Umbilical cord (tissue), 2 donors: ENCODE results near the gene NFASC. TPM values are rescaled to one million over a fixed set of nuclear protein-coding genes. Genes with fewer than 3 reads are reported as not detected.

Experiments used
- DNase-seq: peaks from one replicate; pipeline ENCODE4 v3.0.0-alpha.2; 2015; ENCODE audit warnings: low spot score
- total RNA-seq: library from RNA; depleted of rRNA; stranded (reverse); fragments of >200 nt; gene quantifications from one replicate; pipeline ENCODE4 v1.2.3, GENCODE V29; 2014; ENCODE audit warnings: low replicate concordance; ENCODE audit not compliant: insufficient read depth

NFASC gene
- total RNA-seq, 1 donor from 2014 or later, result 6.0 TPM

DNA sequence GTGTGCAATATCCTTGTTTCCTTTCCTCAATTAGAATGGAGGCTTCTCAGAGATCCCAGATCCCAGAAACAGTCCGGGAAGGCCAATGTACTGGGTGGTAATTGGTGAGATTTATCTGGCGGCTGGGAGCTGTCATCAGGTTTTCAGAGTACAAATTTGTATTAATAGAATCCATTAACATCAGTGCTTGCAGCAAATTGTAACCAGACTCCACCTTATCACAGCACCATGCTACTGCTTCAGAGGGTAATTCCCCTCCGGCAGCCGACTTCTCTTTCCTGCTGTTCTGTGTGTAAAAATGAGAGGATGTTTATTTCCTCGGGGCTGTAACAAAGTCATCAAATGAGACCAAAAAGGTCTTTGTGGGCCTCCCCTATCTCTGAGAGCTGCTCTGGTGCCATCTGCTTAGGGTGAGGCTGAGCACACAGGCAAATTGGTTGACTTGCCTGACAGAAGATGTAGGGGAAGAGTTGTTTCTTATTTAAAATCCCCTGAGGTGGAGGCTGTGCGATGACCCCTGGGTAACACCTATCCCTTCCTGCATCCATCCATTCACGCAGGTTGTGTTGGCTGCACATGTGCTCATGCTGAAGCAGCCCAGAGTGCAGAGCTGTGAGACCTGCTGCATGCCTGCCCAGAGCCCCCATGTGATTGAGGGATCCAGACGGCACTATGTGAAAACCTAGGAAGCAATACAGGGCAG is 19.2 kb downstream of the NFASC start:
- no peak for DNase-seq

DNA sequence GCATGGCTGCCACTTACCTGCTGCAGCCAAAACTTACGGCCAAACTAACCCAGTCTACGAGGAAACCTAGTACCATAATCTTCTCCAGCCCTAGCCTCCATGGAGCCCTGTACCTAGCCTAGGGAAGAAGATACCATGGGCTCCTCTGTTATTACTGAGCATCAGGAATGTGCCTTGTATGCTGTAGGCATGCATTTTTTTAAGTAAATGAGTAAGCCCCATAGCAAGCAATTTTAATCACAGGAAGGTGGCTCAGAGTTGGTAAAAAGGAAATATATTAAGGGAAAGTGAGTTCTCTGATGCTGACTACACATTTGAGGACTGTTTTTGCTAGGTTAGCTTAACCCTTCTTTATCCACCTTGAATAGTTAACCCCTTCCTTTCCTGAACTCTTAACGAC is 21.2 kb downstream of the NFASC start:
- DNase-seq, result no peak

DNA sequence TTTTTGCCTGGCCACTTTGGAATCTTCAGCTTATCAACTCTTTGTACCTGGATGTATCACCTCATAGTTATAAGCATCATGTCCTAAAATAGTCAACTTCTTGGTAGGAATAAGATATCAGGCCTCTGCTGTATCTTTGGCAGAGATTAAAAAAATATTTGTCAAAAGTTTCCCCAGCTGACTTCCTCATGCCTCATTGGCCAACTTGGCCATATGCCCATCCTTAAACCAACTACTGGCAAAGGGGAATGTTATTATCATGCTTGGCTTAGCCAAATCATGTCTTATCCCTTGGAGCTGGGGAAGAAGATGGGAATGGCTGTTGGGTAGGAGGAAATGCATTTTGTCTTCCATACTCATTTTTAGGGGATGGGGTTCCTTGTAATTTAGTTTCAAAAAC is 23.4 kb downstream of the NFASC start:
- no peak for DNase-seq

DNA sequence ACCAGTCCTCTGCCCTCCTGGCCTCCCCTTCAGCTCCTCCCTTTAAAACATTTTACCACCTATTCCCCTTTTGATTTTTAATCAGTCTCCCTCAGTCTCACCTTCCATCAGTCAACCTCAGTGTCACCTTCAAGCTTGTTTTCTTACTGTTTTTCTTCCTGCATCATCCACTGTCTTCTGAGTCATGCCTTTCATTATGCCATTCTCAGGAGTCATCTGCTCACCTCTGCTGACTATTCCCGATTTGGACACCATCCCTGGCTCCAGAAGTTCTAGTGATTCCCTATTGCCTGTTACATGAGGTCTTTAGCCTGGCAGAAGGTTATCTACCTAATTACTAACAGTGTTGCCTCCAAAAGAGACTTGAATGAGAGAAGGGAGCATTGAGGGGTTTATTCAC is 23.9 kb downstream of the NFASC start:
- no peak for DNase-seq

DNA sequence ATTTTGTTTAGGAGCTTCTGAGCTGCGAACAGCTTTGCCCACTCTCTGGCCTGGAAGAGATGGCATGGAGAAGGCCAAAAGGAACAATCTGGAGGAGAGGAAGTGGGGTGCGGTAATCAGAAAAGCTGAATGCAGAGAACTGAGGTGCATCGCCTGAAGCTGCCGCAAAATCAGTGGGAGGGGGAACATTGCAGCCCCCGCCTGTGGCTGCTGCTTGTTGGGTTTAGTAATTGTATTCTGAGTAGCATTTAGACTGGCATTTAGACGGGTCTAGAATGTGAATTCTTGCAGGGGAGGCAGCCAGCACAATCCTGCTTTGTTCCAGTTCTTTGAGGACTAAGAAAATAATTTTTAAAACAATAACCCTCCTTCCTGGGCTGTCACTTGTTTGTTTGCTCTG is 25.4 kb downstream of the NFASC start:
- no peak for DNase-seq

DNA sequence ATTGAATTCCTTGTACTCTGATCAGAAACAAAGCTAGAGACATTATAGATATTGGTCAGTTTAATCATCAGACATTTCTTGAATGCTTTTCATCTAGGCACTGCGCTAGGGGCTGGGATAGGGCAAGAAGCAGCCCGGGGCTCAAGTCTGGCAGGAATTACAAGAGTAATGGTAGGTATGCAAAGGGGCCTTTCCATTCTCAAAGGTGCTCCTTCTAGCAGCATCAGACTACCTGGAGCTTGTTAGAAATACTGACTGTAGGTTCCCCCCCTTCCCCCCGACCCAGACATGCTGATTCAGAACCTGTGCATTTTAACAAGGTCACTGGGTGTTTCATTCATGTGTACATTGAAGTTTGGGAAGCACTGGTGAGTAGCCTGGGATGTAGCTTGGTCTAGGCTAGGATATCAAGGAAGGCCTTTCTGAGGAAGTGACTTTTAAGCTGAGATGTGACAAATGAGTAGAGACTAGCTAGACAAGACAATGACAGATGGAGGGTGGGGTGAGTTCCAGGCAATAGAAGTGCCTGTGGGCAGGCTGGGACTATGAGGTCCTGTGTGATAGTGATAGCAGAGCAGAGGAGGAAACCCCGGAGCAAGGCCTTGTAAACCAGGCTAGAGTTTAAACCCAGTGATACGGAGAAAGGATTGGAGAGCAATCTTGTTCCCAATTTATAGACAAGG is 26.3 kb downstream of the NFASC start:
- no peak for DNase-seq

DNA sequence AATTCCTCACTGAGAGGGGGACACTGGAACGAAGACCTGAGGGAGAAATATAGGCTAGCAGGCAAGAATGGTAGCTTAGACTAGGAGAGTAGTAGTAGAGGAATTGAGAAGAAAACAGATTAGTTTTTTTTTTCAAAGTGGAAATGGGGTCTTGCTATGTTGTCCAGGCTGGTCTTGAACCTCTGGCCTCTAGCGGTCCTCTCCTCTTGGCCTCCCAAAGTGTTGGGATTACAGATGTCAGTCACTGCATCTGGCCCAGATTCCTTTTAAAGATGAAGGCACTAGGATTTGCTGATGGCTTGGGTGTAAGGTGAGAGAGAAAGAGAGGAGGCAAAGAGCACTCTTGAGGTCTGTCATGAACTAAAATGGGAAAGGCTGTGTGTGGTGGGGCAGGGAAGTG is 30.1 kb downstream of the NFASC start:
- no peak for DNase-seq

DNA sequence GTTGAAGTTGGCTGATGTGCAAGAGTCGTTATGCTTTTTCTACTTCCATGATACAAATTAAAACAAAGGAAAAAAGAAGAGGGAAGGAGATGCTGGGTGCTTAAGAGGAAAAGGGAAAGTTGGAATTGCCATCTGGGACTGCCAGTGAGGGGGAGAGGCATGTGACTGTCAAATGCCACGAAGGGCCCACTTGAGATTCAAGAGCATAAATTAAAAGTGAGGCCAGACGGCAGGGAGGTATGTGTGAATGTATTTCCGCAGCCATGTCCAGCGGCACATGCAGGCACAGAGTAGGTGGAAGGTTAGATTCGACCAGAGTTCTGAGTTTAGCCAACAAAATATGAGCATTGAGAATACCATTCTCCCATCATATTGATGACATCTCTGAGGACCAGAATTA is 32.0 kb downstream of the NFASC start:
- no peak for DNase-seq

DNA sequence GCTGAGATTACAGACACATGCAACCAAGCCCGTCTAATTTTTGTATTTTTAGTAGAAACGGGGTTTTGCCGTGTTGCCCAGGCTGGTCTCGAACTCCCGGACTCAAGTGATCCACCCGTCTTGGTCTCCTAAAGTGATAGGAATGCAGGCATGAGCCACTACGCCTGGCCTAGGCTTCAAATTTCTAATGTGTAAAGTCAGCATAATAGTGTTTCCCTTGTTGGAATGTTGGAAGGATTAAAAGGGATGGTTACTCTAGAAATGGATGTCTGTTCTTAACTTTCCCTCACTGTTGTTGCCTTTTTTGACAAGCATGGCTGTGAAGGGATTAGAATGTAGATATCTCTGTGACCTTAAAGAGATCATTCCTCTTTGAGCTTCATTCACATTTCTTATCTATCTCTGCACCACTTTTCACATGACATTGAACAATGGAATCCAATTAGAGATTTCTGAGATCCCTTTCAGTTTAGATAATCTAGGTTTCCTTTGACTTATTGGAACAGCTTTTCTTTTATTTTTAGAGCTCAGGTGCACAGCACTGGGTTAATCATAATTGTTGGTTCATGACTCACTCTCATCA is 33.7 kb downstream of the NFASC start:
- DNase-seq, result no peak

DNA sequence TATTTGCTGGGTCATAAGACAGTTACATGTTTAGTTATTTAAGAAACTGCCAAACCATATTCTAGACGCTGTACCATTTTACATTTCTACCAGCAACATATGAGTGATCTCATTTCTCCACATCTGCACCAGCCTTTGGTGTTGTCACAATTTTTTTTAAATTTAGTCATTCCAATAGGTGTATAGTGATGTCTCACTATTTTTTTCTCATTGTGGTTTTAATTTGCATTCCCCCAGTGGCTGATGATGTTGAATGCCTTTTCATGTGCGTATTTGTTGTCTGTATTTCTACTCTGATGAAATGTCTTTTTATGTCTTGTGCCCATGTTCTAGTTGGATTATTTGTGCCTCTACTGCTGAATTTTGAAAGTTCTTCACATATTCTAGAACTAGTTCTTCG is 38.4 kb downstream of the NFASC start:
- DNase-seq, result no peak

DNA sequence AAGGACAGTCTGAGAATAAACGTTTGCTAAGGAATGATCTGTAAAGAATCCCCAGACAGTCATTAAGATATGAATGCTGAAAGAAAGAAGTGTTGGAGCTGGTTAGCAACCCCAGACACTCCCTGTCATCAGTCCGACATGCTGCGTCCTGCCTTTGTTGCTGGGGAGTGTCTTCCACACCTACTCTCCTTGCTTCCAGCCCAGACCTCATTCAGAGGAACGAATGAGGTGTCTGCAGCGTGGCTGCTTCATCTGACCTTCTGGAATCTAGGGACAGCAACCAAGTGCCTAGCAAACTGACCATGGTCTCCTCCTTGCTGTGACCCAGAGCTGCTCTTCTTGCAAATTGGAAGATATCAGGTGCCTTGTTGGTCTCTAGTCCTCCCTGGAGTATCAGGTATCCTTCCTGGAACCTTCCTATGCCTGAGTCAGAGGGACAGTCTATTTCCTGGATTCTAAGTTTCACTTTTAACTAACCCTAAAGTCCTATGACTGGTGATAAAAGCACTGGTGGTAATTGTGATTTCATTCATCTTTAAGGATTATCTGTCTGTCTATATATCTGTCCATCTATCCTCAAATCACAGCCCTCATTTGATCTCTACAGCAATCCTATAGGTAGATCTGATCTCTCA is 45.3 kb downstream of the NFASC start:
- DNase-seq, result no peak

DNA sequence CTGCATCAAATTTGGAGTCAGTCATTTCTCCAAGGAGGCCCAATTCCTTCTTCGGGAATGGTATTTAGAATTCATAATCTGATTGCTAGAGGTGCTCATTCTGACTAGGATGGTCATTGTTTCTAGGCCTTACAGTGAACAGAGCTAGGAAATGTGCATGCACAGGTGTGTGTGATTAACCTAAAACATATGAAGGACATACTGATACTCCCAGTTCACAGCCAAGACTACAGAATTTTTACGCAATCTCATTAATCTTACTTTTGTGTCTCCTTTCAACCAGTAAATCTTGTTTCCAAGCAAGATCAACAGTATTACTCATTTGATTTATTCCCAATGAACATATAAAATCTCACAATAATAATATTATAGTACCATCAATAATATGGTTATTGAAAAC is 47.1 kb downstream of the NFASC start:
- DNase-seq, result no peak

DNA sequence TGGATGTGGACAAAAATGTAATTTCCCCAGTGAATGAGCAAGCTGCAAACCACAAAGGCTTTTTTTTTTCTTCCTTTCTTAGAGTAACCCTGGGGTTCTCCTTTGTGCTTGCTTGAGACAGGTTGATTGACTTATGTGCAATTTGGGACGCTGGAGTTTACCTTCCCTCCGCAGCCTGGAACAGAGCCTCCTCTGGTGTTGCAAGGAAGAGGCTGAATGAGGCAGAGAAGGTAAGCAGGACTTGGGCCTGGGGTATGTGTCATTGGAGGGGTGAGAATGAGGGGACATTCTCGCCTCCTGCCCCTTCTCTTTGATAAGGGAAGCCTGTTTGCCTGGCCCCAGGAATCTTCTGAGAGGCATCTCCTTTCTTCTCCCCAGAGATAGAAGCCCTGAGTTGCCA is 49.8 kb downstream of the NFASC start:
- DNase-seq, result no peak

DNA sequence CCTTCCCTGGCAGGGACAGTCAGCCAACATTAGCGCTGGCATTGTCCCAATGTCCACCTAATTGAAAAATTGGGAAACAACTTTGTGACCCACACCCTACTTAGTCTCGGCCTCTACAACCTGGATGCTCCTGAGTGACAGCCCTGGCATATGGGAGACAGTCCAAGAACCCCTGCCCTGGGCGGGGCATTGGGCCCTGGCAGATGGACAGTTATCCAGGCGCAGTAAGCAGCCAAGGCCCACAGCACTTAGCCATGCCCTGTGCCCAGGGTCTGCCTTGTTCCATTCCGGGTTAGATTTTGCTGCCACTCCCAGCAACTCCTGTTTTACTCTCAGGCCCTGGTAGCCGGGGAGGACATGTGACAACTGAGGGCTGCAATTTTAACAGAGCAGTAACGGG is 50.3 kb downstream of the NFASC start:
- no peak for DNase-seq

DNA sequence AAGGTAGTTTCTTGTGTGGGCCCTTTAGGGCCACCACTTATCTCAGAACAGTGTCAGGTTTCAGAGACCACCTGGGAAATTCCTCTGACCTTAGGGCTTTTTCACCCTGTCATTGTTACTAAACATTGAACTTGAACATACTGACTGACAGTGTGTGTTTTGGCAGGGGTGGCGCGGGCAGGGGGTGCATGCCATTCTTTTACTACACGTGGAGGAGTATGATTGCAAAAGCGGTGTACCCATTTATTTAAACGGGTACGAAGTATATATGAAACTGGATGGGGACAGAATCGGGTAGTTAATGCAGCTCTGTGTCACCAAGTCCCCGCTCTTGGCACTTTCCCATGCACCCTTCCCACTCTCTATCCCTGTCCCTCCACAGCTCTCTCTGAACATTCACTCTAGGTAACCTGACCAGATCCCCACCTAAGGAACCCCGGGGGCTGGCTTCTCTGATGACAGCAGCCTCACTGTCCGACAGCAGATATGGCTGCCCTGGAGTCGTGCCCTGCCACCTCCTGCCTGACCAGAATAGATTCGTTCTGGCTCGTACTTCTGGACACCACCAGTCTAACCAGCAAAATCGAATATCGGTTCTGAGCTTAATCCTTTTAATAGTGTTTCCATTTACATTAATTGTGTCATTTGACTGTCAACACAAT is 51.3 kb downstream of the NFASC start:
- no peak for DNase-seq

DNA sequence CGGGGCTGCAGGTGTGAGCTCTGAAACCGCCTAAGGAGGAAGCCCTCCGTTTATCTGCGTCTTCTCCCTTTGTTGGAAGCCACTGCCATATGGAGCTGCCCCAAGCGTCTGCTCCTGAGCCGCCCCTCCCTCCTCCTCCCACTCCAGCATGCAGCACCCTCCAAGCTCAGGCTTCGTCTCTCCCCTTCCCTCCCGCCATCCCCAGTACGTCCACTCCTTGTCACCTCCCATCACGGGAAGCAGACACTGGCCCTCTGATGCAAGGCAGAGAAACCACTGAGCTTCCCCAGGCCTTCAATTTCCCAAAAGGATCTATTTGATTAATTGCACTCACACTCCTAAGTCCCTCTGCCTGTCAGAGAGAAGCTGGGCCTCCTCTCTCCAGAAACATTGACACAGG is 52.5 kb downstream of the NFASC start:
- DNase-seq, result no peak

DNA sequence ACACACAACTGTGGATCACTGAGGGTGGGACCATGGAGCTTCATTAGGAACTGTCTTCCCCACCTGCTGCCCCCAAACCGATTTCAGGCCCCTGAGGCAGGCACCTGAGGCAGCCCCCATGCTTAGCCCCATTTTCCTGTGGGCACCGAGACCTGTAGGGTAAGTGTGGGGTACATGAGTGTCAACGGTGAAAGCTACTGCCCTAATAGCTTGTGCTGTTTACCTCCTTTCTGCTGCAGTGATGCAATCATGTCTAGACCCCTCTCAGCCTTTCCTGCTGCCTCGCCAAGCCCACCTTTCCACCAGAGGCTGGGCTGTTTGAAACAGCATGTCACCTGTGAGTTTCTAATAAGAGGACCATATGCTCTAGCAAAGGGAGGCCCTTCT is 53.0 kb downstream of the NFASC start:
- DNase-seq, result no peak

DNA sequence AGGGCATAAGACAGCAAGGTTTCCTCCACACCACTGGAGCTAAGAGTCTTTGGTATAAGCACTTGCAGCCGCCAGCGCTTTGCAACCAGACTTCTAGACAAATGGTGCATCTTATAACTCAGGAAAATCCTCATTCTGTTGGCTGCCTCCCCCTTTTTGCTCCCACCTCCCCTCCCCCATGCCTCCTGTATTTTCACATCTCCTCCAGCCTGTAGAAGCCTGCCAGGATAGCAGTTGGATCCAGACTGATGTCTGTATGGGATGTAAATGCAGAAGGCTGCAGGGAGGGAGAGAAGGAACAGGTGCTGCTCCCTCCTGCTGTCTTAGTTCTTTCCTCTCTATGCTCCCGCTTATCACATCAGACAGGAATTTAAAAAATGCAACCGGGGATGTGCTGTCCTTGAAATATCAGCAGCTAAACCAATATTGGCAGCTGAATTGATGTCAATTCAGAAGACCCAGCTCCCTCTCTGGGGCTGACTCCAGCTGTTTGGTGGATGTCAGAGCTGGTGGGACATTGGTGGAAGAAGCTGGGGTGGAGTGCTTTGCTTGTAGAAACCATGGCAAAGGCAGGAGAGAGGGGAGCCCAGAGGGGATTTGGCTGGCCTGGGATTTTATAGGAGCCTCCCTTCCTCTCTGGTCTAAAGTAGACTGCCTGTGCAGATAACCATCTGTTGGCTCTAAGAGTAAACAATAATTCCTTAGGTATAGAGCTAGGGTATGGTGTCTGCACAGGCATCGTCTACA is 53.5 kb downstream of the NFASC start:
- DNase-seq, result no peak

DNA sequence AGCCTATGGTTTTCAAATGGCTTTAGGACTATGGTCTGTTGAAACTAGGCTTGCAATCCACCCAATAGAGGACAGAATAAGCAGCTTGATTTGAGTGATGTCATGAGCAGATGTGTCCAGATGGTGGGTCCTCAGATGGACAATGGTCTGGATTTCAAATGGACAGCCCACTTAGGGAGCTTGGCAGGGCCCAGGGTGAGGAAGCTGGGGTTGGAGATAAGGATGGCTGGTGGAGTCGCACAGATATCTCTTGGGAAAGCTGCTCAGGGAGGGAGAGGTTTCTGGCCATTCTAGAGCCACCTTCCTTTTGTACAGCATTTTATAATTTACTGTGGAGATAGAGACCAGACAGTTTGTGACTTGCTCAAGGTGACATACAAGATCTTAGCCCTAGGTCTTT is 55.0 kb downstream of the NFASC start:
- DNase-seq, result no peak

DNA sequence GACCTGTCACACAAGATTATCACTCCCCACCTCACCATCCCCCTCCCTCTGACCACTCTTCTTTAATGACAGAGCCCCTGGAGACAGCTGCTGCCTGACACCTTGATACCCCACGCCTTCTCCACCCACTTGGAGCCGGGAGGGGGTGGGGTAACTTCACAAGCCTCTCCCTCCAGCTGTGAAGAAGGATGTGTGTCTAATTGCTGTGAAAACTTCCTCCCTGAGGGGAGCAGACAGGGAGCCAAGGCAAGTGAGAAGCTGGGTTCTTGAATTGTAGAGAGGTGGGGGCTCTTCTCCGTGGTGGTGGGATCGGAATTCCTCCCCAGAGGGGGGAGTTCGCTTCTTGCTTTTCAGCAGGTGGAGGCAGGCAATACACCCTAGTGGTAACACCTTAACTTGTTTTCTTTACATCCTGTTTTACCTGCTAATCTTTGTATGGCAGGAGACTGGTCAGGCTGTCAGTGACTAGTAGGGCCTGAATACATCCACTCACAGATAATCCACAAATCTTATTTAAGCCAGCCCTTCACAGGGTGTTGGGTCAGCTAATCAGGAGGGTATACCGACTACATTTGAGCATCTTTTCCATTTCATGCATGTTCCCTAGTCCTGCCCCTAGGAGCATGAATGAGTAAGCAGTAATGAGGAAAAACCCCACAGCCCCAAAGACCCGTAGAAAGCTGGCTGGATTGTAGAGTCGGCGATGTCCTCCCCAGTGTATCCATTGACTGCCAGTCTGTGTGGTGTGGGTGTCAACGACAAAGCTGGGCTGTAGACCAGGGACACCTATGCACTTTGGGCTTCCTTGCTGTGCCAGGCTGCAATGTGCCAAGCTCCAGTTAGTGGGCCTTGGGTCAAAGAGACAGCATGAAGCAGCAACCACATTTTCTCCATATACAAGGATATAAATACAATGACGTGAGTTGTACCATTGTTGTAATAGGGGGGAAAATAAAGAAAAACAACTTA is 57.3 kb downstream of the NFASC start:
- no peak for DNase-seq
